Activated CD4-positive, alpha-beta T cell treated with anti-CD3 and anti-CD28 coated beads for 24 hours (primary cell): ENCODE measurements around the gene AAR2.

Experiments used
- DNase-seq, 2 donors: peaks; one replicate each; pipeline ENCODE4 v3.0.0-alpha.2; 2020; ENCODE audit warnings: low read depth in 2 of 2

AAR2 gene

GRCh38 chr20:36260316-36260715 lies 24.0 kb downstream of the AAR2 start:
- no peak for DNase-seq

DNA sequence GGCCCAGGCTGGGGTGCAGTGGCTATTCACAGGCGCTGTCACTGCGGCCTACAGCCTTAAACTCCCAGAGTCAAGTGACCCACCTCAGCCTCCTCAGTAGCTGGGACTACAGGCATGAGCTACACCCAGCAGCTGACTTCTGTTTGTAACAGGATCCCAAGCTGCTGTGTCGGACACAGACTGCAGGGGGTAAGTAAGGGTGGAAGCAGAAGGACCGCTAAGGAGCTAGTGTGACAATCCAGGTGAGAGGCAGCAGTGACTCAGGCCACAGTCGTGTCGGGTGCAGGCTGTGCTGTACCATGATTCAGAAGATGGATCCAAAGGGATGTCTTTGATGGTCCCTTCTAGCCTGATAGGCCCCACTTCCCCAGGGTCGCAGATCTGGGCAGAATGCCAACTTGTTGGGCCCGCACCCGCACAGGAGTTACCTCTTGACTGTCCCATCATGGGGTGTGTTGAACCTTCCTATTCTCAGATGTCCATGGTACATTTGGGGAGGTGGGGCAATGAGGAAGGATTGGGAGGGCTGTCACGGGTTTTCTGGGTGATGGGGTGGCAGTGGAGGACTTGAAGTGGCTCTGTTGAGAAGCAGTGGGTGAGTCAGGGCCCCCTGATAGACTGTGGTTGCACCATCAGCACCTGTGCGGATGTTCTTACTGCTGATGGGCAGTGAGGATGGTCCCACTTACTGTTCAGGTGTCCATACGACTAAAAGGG lies 25.3 kb downstream of the AAR2 start:
- DNase-seq: no peak

DNA sequence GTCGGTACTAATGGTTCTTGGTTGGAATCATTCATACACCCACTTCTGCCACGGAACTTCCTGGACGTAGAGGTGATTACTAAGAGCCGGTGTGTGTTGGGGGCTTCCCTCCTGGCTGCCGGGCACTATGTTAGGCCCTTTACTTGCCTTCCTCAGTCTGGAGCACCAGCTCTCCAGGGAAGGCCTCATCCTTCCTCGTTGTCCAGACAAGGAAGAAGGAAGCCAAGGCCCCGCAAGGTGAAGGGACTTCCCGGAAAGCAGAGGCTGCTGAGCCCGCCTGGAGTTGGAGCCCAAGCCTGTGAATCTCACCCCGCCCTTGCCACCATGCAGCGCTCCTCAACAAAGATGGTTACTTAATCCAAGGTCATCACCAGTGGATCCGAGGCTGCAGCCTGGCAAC lies 26.2 kb downstream of the AAR2 start:
- DNase-seq: no peak

DNA sequence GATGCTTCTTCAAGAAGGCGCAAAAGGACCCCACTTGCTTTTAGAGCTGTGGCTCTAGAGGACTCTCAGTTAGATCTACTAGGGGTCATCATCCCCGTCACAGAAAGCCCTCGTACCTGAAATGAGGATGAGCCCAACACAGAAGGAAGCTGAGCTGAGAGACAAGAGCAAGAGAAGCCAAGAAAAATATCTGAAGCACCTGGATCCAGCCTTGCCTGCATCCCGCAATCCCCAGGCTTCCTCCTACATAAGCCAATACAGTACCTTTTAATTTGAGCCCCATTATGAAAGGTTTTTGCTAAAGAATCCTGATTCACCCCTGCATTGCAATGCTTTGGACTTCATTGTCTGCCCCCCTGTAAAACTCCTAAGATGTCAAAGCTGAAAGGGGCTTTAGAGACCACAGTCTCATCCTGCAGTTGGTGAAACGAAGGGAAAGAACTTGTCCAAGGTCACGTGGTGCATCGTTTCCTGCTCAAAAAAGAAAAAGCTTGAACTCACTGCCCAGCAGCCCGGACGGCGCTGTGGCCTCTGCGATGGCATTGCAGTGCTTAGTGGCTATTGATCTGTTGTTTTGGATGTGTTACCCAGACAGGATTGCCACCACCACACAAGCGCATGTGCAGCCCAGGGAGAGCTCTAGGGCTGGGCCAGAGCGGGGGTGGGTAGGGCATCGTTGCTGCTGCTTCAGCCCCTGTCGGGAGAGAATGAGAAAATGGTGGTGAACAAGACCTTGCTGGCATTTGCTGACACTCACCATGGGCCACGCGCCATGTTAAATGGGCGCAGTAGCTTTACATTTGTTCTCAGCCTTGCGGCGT lies 28.4 kb downstream of the AAR2 start:
- no peak for DNase-seq

DNA sequence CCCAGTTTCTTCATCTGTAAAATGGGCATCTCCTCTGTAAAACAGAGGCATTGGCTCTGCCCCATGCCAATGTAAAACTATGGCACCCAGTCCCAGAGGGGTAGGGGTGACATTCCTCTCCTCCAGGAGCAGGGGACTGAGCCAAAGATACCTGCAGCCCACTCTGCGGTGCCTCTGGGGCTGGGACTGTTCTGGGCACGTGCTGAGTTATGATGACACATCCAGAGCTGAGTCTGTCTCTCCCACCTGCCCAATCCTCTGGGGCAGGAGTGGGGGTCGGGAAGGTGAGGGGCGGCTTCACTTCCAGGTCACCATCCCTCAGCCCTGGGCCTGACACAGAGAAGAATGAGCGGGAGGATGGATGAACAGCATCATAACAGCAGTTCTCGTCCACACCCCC lies 29.9 kb downstream of the AAR2 start:
- no peak for DNase-seq

- DNase-seq: no peak
These were observed 31.5 kb downstream of the AAR2 start for GRCh38 chr20:36267605-36268381.

DNA sequence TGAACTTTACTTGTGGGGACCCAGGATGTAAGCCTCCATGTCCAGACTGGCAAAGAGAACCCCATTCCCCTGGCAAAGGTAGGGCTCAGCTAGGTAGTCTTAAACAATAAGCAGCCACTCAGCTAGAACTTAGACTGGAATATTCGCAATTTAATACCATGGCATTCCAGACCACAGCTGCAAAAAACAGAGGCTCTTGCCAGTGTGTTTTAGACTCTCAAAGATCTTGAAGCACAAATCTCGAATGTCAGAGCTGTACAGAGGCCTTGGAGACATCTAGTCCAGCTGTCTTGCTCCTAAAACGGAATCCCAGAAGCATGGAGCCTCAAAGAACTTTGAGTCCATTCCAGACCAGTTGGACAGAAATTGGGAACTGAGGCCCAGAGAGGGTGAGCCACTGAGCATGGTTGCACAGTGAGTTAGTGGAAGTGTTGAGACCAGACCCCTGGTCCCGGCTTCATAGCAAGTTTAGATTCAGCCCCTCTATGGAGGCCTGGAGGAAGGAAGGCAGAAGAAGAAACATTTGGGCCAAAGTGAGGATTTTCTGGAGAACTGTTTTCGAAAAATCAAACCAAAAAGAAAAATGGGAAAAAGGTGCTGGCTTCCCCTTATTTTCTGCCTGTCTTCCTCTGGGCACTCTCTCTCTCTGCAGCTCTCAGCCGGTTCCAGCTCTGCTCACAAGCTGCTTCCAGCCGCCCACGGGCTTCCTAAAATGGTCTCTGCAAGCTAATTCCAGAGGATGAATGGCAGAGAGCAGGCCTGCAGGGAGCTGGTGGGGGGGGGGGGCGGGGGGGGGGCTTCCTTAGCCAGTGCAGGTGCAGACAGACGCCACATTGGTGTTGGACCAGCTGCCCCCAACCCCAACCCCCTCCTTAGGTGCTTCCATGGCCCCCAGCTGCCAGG lies 32.4 kb downstream of the AAR2 start:
- no peak for DNase-seq

- no peak for DNase-seq
These were observed 33.2 kb downstream of the AAR2 start for GRCh38 chr20:36269507-36269906.

- DNase-seq: no peak
These were observed 34.7 kb downstream of the AAR2 start for GRCh38 chr20:36270744-36271638.

DNA sequence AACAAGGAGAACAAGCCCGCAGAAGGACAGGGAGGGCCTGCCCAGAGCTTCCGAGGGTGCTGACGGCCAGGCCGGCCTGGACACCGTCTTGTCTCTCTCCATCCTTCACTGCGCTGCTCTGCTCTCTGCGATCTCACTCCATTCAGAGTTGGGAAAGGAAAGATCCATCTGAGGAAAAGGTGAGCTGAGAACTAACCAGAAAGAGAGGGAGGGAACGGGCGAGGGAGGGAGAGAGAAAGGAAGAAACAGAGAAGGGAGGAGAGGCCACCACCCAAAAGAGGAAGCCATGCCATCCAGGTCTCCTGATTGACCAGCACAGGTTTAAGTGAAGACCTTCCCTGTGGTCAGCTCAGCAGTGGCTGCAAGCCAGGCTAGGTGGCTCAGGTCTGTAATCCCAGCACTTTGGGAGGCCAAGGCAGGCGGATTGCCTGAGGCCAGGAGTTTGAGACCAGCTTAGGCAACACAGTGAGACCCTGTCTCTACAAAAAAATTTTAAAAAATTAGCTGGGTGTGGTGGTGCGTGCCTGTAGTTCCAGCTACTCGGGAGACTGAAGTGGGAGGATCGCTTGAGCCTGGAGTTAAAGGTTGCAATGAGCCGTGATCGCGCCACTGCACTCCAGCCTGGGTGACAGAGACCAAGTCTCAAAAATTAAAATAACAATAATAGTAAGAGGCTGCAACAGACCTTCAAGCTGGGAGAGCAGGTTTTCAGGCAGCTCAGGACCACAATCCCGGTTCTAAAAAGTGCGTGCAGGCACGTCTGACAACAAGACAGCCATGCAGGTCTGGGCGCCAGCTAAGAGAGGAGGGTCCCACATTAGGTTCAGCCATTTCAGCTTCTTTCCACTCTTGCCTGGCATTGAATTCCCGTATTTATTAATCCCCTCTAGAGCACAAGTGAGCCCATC lies 35.6 kb downstream of the AAR2 start:
- DNase-seq: no peak

DNA sequence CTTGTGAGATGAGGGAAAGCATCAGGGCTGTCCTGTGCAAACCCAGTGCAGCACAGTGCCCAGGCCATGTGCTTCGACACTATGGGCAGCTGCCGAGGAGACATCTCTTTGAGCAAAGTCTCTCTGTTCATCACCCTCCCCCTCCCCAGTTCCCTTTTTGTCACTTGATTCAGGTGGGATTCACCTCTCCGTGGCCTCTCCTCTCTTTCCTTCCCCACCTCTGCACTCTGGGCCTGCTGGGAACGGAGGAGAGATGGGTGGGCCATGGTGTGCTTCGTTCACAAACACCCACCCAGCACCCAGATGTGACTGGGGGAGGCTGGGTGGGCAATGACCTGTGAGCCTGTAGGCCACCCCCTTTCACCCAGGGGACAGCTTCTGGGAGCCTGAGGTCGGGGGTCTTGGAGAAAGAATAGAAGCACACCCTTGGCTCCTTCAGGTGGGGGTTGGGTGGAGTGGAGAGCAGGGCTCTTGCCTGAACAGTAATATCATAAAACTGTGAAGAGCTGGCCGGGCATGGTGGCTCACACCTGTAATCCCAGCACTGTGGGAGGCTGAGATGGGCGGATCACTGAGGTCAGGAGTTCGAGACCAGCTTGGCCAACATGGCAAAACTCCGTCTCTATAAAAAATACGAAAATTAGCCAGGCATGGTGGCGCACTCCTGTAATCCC lies 36.4 kb downstream of the AAR2 start:
- no peak for DNase-seq

DNA sequence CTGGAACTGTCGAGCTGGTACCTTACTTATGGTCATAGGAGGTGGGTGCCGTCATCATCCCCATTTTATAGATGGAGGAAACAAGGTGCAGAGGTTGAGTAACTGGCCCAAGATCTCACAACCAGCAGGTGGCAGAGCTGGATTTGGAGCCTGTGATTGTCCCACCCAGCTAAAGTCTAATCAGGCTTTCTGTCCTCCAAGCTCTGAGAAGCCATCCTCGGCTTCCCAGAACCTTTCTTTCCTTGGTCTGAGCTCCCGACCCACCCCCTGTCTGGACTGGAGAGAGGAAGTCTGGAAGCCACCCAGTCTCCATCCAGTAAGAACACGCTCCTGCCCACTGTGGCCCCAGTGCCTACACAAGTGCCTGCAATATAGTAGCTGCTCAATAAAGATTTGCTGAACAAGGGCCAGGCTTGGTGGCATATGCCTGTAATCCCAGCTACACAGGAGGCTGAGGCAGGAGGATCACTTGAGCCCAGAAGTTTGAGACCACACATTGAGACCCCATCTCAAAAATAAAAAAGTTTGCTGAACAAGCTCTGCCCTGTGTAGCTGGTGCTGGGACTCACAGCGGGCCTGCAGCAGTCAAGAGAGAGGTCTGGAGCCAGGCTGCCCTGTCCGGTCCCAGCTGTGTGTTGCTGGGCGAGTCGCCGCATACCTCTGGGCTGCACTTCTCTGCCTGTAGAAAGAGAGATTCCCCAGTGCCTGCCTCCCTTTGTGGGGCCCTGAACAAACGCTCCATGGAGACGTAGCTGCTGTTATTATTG lies 37.3 kb downstream of the AAR2 start:
- DNase-seq: no peak

DNA sequence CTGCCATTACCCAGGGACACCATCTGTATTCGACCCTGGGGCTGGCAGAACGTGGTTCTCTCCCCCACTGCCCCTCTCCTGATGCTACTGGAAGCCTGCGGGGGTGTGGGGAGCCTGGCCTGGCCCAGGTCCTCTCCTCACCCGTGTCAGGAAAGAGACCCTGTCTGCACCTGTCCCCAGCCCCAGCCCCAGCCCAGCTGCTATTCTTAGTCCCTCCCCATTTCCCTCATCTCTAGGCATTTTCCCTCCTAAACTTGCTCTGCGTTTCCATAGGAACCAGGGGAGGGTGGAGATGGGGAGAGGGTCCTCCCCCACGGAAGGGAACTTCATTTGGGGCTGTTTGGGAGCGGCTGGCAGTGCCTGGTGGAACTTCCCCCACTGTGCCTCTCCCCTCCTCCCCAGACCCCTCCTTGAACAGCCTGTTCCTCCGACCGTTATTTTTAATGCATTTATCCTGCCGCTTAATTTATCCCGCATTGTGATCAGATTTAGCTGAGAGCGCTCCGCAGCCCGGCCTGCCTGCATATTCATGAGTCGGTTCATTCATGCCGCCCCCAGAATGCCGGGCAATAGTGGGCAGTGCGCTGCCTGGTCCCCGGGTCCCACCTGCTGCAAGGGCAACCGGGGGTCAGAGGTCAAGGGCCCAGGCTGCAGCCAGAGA lies 38.0 kb downstream of the AAR2 start:
- no peak for DNase-seq

DNA sequence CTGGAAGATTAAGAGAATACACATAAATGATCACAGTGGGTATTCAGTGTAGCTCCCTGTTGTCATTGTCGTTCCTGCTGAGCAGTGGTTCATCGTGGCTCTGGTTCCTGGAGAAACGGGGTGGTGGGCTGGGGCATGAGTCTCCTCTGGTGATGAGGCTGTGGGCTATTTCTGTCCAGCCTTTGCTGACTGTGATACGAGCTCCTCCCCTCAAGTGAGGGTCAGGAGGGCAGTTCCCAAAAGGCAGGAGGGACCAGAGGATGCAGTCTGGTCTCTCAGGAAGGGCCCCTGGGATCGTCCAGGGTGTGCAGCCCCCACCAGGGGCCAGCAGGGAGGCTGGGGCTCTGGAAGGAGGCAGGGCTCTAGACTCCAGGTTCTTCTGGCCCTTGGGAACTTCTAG lies 38.7 kb downstream of the AAR2 start:
- DNase-seq: no peak

DNA sequence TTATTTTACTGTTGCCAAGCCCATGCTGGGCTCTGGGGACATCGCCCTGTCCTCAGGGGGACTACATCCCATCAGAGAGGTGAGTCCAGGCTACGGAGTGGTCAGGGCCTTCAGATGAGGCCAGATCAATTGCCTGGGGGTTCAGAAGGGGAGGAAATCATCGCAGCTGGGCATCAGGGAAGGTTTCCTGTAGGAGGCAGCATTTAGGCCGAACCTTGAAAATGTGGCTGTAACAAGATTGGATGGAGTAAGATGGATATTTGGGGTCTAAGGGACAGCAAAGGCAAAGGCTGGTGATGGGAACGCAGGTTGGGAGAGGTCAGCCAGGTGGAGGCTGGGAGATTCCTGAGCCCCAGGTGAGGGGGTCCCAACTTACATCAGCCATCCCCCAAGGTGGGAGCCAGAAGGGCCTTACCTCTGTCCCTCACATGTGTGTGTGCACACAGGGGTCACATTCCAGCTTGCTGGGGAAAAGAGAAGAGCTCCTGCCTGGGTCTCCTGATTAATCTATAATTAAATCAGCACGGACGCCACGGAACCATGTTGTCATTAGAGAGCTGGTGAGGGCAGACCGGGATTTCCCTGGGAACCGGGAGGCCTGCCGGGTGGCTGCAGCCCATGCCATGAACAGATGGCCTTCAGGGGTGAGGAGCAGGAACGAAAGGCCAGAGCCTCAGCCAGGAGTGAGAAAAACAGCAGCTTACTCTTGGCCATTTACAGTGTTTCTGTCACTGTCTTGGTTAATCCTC lies 39.3 kb downstream of the AAR2 start:
- no peak for DNase-seq

GRCh38 chr20:36277546-36277945 lies 41.3 kb downstream of the AAR2 start:
- no peak for DNase-seq

DNA sequence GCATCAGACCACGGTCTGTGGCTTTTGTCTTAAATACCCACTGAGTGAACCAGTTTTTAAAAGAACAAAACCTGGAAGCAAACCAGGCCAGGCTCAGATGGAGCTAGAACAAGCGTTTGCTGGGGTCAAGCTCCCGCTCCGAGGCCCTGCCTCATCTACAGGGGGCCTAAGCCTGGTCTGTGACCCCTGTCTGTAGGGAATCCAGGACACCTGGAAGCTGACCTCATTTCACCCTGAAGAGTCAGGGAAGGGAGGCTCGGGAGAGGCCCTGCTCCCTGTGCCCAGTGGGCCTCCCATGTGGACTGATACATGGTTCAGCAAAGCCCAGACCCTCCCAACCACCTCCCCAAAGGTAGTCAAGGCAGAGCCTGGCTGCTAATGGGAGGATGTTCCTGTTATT lies 43.1 kb downstream of the AAR2 start:
- DNase-seq: no peak
